DND-41 (cell line): ENCODE results near the gene PKDCC.

Source experiments
- EZH2 ChIP-seq: IDR thresholded peaks from 3 replicates; pipeline ENCODE4 v1.6.1; 2012; ENCODE audit warnings: borderline replicate concordance, low read depth, mild to moderate bottlenecking, moderate library complexity, low read length, inconsistent platforms; ENCODE audit not compliant: severe bottlenecking
- TF ChIP-seq, protein P1 (sequence below): IDR thresholded peaks from 2 replicates; pipeline ENCODE4 v1.5.1; 2012; ENCODE audit warnings: borderline replicate concordance, low read length, moderate library complexity, mild to moderate bottlenecking; ENCODE audit not compliant: poor library complexity, severe bottlenecking; ENCODE audit errors: extremely low read depth

DNA sequence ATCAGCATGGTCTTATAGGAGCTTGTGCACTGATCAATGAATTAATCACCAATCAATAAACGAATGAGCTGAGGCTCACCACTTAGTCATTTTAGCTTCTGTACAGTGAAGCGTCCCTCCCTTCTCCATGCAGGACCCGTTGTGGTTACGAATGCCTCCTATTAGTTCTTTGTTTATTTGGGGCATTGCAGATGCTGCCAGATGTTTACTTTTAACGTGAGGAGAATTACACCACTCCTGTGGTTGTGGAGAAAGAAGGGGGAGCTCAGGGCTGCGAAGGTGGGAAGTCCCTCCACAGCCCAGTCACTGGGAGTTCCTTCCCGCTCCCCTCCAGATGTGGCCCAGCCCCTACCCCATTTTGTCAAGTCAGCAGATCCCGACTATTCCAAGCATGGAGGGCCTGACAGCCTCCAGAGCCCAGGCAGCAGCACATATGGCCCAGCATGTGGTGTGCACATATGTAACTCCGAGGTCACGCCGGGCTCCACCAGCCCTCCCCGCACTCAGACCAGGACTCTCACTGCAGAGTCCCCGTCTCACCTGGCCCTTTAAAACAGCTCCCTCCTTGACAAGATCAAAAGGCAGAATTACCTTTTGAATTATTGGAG lies 20.9 kb downstream of the PKDCC start:
- no peak for TF ChIP-seq EZH2
- TF ChIP-seq, protein P1, sequence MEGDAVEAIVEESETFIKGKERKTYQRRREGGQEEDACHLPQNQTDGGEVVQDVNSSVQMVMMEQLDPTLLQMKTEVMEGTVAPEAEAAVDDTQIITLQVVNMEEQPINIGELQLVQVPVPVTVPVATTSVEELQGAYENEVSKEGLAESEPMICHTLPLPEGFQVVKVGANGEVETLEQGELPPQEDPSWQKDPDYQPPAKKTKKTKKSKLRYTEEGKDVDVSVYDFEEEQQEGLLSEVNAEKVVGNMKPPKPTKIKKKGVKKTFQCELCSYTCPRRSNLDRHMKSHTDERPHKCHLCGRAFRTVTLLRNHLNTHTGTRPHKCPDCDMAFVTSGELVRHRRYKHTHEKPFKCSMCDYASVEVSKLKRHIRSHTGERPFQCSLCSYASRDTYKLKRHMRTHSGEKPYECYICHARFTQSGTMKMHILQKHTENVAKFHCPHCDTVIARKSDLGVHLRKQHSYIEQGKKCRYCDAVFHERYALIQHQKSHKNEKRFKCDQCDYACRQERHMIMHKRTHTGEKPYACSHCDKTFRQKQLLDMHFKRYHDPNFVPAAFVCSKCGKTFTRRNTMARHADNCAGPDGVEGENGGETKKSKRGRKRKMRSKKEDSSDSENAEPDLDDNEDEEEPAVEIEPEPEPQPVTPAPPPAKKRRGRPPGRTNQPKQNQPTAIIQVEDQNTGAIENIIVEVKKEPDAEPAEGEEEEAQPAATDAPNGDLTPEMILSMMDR: no peak
